ENCODE results near the gene CACUL1.

CACUL1 gene

GRCh38 chr10:118760265-118760664 is 5.5 kb upstream of the CACUL1 start:
- TF ChIP-seq PPARA (CRISPR knock-in tag; IDR thresholded peaks at IDR 0.05; ENCODE audit: borderline replicate concordance) (no peak), ARNTL (CRISPR knock-in tag; IDR thresholded peaks at IDR 0.05; ENCODE audit: borderline replicate concordance, low read depth) (no peak), ESRRG (CRISPR knock-in tag; IDR thresholded peaks at IDR 0.05) (no peak), SNAI2 (CRISPR knock-in tag; IDR thresholded peaks at IDR 0.05) (no peak), TSHZ2 (CRISPR knock-in tag; IDR thresholded peaks at IDR 0.05) (no peak), CSRNP3 (CRISPR knock-in tag; IDR thresholded peaks at IDR 0.05) (no peak), ZNF70 (CRISPR knock-in tag; IDR thresholded peaks at IDR 0.05) (no peak), ZFP3 (CRISPR knock-in tag; IDR thresholded peaks at IDR 0.05) (no peak), GLIS3 (CRISPR knock-in tag; IDR thresholded peaks at IDR 0.05) (no peak), ZFP30 (CRISPR knock-in tag; IDR thresholded peaks at IDR 0.05) (no peak), ZNF8 (CRISPR knock-in tag; IDR thresholded peaks at IDR 0.05) (no peak), BACH2 (CRISPR knock-in tag; IDR thresholded peaks at IDR 0.05; ENCODE audit: borderline replicate concordance) (no peak), ZNF565 (CRISPR knock-in tag; conservative IDR thresholded peaks at IDR 0.05; ENCODE audit: low read depth) (no peak), CSDC2 (CRISPR knock-in tag; IDR thresholded peaks at IDR 0.05) (no peak), POU6F1 (CRISPR knock-in tag; IDR thresholded peaks at IDR 0.05; ENCODE audit: borderline replicate concordance, low read depth) (no peak)

GRCh38 chr10:118758449-118758848 is 3.7 kb upstream of the CACUL1 start:
- TF ChIP-seq ZNF565 (CRISPR knock-in tag; conservative IDR thresholded peaks at IDR 0.05; ENCODE audit: low read depth) (no peak), OSR1 (CRISPR knock-in tag; IDR thresholded peaks at IDR 0.05) (no peak), CSRNP3 (CRISPR knock-in tag; IDR thresholded peaks at IDR 0.05) (no peak), CREB5 (CRISPR knock-in tag; IDR thresholded peaks at IDR 0.05; ENCODE audit: low read depth) (no peak), TOX (CRISPR knock-in tag; IDR thresholded peaks at IDR 0.05; ENCODE audit: borderline replicate concordance) (no peak), ZNF70 (CRISPR knock-in tag; IDR thresholded peaks at IDR 0.05) (no peak), CSDC2 (CRISPR knock-in tag; IDR thresholded peaks at IDR 0.05) (no peak), ZFP3 (CRISPR knock-in tag; IDR thresholded peaks at IDR 0.05) (no peak), TSHZ2 (CRISPR knock-in tag; IDR thresholded peaks at IDR 0.05) (no peak), ISL1 (CRISPR knock-in tag; IDR thresholded peaks at IDR 0.05) (no peak), ZC3H10 (CRISPR knock-in tag; IDR thresholded peaks at IDR 0.05) (no peak), TCF4 (CRISPR knock-in tag; IDR thresholded peaks at IDR 0.05; ENCODE audit: borderline replicate concordance) (no peak), ZFP30 (CRISPR knock-in tag; IDR thresholded peaks at IDR 0.05) (no peak), ZNF8 (CRISPR knock-in tag; IDR thresholded peaks at IDR 0.05) (no peak), POU6F1 (CRISPR knock-in tag; IDR thresholded peaks at IDR 0.05; ENCODE audit: borderline replicate concordance, low read depth) (no peak), BACH2 (CRISPR knock-in tag; IDR thresholded peaks at IDR 0.05; ENCODE audit: borderline replicate concordance) (no peak)
- ATAC-seq, result no peak

More at GRCh38 chr10:118760265-118760664, 5.5 kb upstream of the CACUL1 start:
- no peak for ATAC-seq
